VCaP (cell line): ENCODE data around the gene RPTOR.

Experiments
- H3K27ac ChIP-seq: fragments of 450-650 bp; 2 replicates; pipeline ENCODE4 v1.5.1; 2017
- TF ChIP-seq, protein P1 (sequence below): fragments of 450-650 bp; conservative IDR thresholded peaks from 2 replicates; pipeline ENCODE4 v1.5.1; 2017; ENCODE audit warnings: mild to moderate bottlenecking, moderate library complexity

RPTOR gene

DNA sequence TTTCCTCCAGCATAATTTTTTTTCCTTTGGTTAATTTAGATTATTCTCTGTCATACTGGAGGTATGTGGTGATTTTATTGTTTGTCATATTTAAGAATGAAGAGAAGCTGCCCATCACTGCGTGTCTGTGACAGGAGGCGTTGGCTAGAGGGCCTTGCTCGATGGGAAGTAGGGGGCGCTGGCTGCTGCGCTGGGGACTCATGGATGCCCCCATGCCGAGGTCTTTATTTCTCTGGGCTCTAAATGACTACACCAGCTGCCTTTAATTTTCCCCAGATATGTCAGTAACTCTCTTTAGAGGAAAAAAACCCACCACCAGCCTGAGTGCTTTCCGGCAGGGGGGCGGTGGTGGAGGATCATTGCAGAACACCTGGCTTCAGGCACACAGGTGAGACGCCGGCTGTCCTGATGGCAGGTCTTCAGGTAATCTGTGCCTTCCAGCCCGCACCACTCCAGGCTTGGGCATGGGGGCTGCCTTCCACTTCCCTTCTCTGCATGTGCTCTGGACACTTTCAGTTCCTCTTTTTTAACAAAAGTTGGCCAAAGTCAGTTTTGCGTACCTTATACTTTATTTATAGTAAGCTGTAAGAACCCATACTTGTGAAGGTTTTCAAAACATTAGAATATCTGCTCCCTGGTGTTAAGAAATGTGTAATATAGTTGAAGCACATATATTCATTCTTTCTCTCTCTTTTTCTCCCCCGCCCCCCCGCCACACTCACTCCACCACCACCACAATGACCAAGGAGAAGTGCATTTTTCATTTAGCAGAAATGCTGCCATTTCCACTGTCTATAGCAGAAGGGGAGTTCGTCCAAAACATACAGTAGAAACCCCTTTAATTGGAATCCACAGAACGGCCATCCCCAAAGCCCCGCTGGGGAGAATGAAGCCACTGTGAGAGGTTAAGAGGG lies 192.7 kb downstream of the RPTOR start:
- H3K27ac ChIP-seq: no peak overlapping the region
- TF ChIP-seq, protein P1, sequence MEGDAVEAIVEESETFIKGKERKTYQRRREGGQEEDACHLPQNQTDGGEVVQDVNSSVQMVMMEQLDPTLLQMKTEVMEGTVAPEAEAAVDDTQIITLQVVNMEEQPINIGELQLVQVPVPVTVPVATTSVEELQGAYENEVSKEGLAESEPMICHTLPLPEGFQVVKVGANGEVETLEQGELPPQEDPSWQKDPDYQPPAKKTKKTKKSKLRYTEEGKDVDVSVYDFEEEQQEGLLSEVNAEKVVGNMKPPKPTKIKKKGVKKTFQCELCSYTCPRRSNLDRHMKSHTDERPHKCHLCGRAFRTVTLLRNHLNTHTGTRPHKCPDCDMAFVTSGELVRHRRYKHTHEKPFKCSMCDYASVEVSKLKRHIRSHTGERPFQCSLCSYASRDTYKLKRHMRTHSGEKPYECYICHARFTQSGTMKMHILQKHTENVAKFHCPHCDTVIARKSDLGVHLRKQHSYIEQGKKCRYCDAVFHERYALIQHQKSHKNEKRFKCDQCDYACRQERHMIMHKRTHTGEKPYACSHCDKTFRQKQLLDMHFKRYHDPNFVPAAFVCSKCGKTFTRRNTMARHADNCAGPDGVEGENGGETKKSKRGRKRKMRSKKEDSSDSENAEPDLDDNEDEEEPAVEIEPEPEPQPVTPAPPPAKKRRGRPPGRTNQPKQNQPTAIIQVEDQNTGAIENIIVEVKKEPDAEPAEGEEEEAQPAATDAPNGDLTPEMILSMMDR: no peak

- no peak overlapping the region for H3K27ac ChIP-seq
- TF ChIP-seq, protein P1: no peak
Observed at GRCh38 chr17:80738020-80738808, 193.6 kb downstream of the RPTOR start.

GRCh38 chr17:80738987-80739730 lies 194.5 kb downstream of the RPTOR start:
- TF ChIP-seq, protein P1: no peak
- H3K27ac ChIP-seq: no peak overlapping the region

DNA sequence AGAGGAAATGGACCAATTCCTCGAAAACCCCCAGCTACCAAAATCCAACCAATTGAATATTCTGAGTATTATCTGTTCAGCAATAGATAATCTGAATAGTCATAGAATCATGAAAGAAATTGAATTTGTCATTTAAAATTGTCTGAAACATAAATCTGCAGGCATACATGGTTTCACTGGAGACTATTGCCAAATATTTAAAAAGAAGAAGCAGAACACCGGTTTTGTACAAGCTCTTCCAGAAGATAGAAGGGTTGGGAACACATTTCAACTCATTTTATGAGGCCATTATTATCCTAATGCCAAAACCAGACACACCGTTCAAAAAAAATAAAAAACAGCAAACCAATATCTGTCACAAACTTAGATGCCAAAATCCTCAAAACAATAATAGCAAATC lies 195.5 kb downstream of the RPTOR start:
- no peak overlapping the region for H3K27ac ChIP-seq
- TF ChIP-seq, protein P1: no peak

- no peak overlapping the region for H3K27ac ChIP-seq
- TF ChIP-seq, protein P1: no peak
Observed at GRCh38 chr17:80742091-80742490, 197.5 kb downstream of the RPTOR start.

GRCh38 chr17:80742581-80743180 lies 198.0 kb downstream of the RPTOR start:
- no peak overlapping the region for H3K27ac ChIP-seq
- TF ChIP-seq, protein P1: no peak
